SK-N-MC (cell line): ENCODE results near the gene SOHLH2.

ENCODE experiments used
- DNase-seq: peaks from one replicate; pipeline ENCODE4 v3.0.0-alpha.2; 2011; ENCODE audit warnings: low read depth, low spot score
- H3K27ac ChIP-seq: fragments of 200-600 bp; sonication (generic); 2 replicates; pipeline ENCODE4 v1.5.1; 2016; ENCODE audit warnings: mixed run types
- H3K36me3 ChIP-seq: fragments of 200-600 bp; sonication (generic); 2 replicates; pipeline ENCODE4 v1.6.1; 2017; ENCODE audit warnings: antibody characterized with exemption, low read length, mixed read lengths; ENCODE audit not compliant: insufficient read depth
- H3K4me3 ChIP-seq: fragments of 200-600 bp; sonication (generic); 2 replicates; pipeline ENCODE4 v1.5.1; 2016
- H3K9ac ChIP-seq: fragments of 200-600 bp; sonication (generic); 2 replicates; pipeline ENCODE4 v1.8.0; 2017; ENCODE audit warnings: mixed run types, mixed read lengths; ENCODE audit not compliant: insufficient read length
- H3K9me3 ChIP-seq: fragments of 200-600 bp; sonication (generic); 2 replicates; pipeline ENCODE4 v1.6.1; 2017; ENCODE audit warnings: low read depth, mild to moderate bottlenecking, antibody characterized with exemption, low read length, moderate library complexity, mixed read lengths
- EZH2 ChIP-seq: fragments of 200-600 bp; sonication (generic); IDR thresholded peaks from one replicate; pipeline ENCODE4 v1.6.1; 2017; ENCODE audit warnings: antibody characterized with exemption
- FOXP2 ChIP-seq: optimal IDR thresholded peaks from 2 replicates; pipeline ENCODE3; 2011; ENCODE audit warnings: mild to moderate bottlenecking, moderate library complexity; ENCODE audit not compliant: insufficient read depth; ENCODE audit errors: extremely low read length, control extremely low read depth
- POLR2AphosphoS5 ChIP-seq: IDR thresholded peaks from 2 replicates; pipeline ENCODE4 v1.6.1; 2012; ENCODE audit warnings: mild to moderate bottlenecking, low read depth, low read length, borderline replicate concordance

Gene SOHLH2

GRCh38 chr13:36244990-36245389 is 30.6 kb upstream of the SOHLH2 start:
- Histone ChIP-seq H3K36me3 (peaks cover 24% of the 10 kb centered on the region), H3K4me3 (no peak overlapping the region), H3K9me3 (no peaks in the 10 kb centered on the region; the same call in 1 of the 2 replicates), H3K9ac (no peak overlapping the region), H3K27ac (no peak overlapping the region)
- DNase-seq, result no peak
- TF ChIP-seq EZH2 (no peak), POLR2AphosphoS5 (no peak), FOXP2 (no peak)

GRCh38 chr13:36244073-36244472 is 29.7 kb upstream of the SOHLH2 start:
- Histone ChIP-seq H3K27ac (no peak overlapping the region), H3K36me3 (peaks cover 24% of the 10 kb centered on the region), H3K9me3 (no peaks in the 10 kb centered on the region; the same call in 1 of the 2 replicates), H3K9ac (no peak overlapping the region), H3K4me3 (no peak overlapping the region)
- TF ChIP-seq EZH2, result no peak
- no peak for TF ChIP-seq FOXP2
- no peak for TF ChIP-seq POLR2AphosphoS5
- no peak for DNase-seq

- no peak for TF ChIP-seq POLR2AphosphoS5
- no peak for TF ChIP-seq EZH2
- TF ChIP-seq FOXP2, result no peak
- no peak overlapping the region for H3K4me3 ChIP-seq
- H3K36me3 ChIP-seq, result peaks cover 21% of the 10 kb centered on the region
- no peak overlapping the region for H3K9ac ChIP-seq
- H3K27ac ChIP-seq, result no peak overlapping the region
- H3K9me3 ChIP-seq, result no peaks in the 10 kb centered on the region; the same call in 1 of the 2 replicates
- DNase-seq, result no peak
Measured at GRCh38 chr13:36242761-36243160, 28.4 kb upstream of the SOHLH2 start.

GRCh38 chr13:36231236-36231635 is 16.9 kb upstream of the SOHLH2 start:
- no peak overlapping the region for H3K9ac ChIP-seq
- peaks cover 10% of the 10 kb centered on the region for H3K36me3 ChIP-seq
- no peaks in the 10 kb centered on the region for H3K9me3 ChIP-seq
- no peak for DNase-seq
- H3K4me3 ChIP-seq, result no peak overlapping the region
- no peak for TF ChIP-seq POLR2AphosphoS5
- TF ChIP-seq EZH2, result no peak
- TF ChIP-seq FOXP2, result no peak
- H3K27ac ChIP-seq, result no peak overlapping the region

- H3K9ac ChIP-seq, result no peak overlapping the region
- TF ChIP-seq EZH2 (no peak), FOXP2 (no peak), POLR2AphosphoS5 (no peak)
- peaks cover 9% of the 10 kb centered on the region; the same call in 1 of the 2 replicates for H3K36me3 ChIP-seq
- no peak for DNase-seq
- no peak overlapping the region for H3K27ac ChIP-seq
- 0 out of 2 replicates have a peak, but pooled peaks cover 2% of the 10 kb centered on the region for H3K9me3 ChIP-seq
- H3K4me3 ChIP-seq, result no peak overlapping the region
Measured at GRCh38 chr13:36224730-36225129, 10.4 kb upstream of the SOHLH2 start.

- Histone ChIP-seq H3K36me3 (0 out of 2 replicates have a peak, but pooled peaks cover 3% of the 10 kb centered on the region), H3K27ac (no peak overlapping the region), H3K9me3 (no peaks in the 10 kb centered on the region), H3K9ac (no peak overlapping the region), H3K4me3 (no peak overlapping the region)
- TF ChIP-seq POLR2AphosphoS5, result no peak
- TF ChIP-seq EZH2, result no peak
- no peak for TF ChIP-seq FOXP2
- no peak for DNase-seq
Measured at GRCh38 chr13:36219883-36220282, 5.5 kb upstream of the SOHLH2 start.

GRCh38 chr13:36217456-36217855 is 3.1 kb upstream of the SOHLH2 start:
- H3K9ac ChIP-seq, result no peak overlapping the region
- H3K36me3 ChIP-seq, result no peaks in the 10 kb centered on the region
- no peak for TF ChIP-seq FOXP2
- no peak overlapping the region for H3K27ac ChIP-seq
- no peaks in the 10 kb centered on the region for H3K9me3 ChIP-seq
- H3K4me3 ChIP-seq, result no peak overlapping the region
- no peak for DNase-seq

- no peaks in the 10 kb centered on the region for H3K9me3 ChIP-seq
- no peak overlapping the region for H3K4me3 ChIP-seq
- H3K36me3 ChIP-seq, result no peaks in the 10 kb centered on the region
- H3K9ac ChIP-seq, result no peak overlapping the region
- DNase-seq, result no peak
- TF ChIP-seq POLR2AphosphoS5 (no peak), EZH2 (no peak), FOXP2 (no peak)
- no peak overlapping the region for H3K27ac ChIP-seq
Measured at GRCh38 chr13:36212789-36213188, 1.6 kb downstream of the SOHLH2 start.

- DNase-seq, result no peak
- TF ChIP-seq FOXP2, result no peak
- TF ChIP-seq POLR2AphosphoS5, result no peak
- TF ChIP-seq EZH2, result no peak
- no peaks in the 10 kb centered on the region for H3K9me3 ChIP-seq
- H3K9ac ChIP-seq, result no peak overlapping the region
- no peaks in the 10 kb centered on the region for H3K36me3 ChIP-seq
- H3K27ac ChIP-seq, result no peak overlapping the region
- no peak overlapping the region for H3K4me3 ChIP-seq
Measured at GRCh38 chr13:36211567-36211966, 2.8 kb downstream of the SOHLH2 start.
